ENCODE data around the gene TAF11L12.

Gene TAF11L12

DNA sequence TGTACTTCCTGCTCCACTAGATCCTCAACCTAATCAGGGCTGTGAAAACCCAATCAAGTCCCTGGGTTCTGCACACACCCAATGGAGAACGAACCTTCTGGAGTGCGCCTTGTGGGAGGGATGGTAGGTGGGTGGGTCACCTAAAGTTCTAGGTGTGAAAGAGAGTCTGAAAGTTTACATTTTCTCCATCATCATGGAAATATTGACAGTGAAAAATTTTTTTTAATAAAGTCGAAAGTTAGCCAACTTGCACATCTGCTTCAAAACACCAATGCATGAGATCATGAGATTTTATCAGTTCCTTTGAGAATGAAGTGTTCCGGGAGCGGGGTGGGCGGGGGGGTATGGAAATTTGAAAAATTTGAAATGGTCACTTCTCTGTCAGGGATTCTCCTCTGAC, 45.7 kb downstream of the TAF11L12 start:
- Histone ChIP-seq H3K4me1 (ENCODE audit: control insufficient read depth in 1 of 2, insufficient read depth in 1 of 2, low read depth in 1 of 2, low read length in 1 of 2) (no peaks in the 10 kb centered on the region), H3K36me3 (no peaks in the 10 kb centered on the region), H3K27ac (no peak overlapping the region), H3K27me3 (no peaks in the 10 kb centered on the region), H3K9me3 (no peaks in the 10 kb centered on the region), H3K4me3 (ENCODE audit: low read depth in 1 of 2, low read length in 1 of 2) (no peak overlapping the region)
- TF ChIP-seq, protein P1, sequence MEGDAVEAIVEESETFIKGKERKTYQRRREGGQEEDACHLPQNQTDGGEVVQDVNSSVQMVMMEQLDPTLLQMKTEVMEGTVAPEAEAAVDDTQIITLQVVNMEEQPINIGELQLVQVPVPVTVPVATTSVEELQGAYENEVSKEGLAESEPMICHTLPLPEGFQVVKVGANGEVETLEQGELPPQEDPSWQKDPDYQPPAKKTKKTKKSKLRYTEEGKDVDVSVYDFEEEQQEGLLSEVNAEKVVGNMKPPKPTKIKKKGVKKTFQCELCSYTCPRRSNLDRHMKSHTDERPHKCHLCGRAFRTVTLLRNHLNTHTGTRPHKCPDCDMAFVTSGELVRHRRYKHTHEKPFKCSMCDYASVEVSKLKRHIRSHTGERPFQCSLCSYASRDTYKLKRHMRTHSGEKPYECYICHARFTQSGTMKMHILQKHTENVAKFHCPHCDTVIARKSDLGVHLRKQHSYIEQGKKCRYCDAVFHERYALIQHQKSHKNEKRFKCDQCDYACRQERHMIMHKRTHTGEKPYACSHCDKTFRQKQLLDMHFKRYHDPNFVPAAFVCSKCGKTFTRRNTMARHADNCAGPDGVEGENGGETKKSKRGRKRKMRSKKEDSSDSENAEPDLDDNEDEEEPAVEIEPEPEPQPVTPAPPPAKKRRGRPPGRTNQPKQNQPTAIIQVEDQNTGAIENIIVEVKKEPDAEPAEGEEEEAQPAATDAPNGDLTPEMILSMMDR (IDR thresholded peaks at IDR 0.05): no peak
